Astrocyte (in vitro differentiated cells and primary cell): ENCODE results near the gene CHN2.

Source experiments
- CTCF ChIP-seq: IDR thresholded peaks from 2 replicates; pipeline ENCODE4 v1.5.1; 2011; ENCODE audit warnings: low read depth, mild to moderate bottlenecking, inconsistent platforms, low read length, moderate library complexity; ENCODE audit not compliant: insufficient read depth
- EZH2 ChIP-seq: IDR thresholded peaks from 2 replicates; pipeline ENCODE4 v1.6.1; 2012; ENCODE audit warnings: mild to moderate bottlenecking, low read length, inconsistent platforms; ENCODE audit not compliant: insufficient read depth

- TF ChIP-seq EZH2, result no peak
- TF ChIP-seq CTCF, result no peak
These were observed 15.5 kb upstream of the CHN2 start for GRCh38 chr7:29179115-29179514.
